OCI-LY7 (cell line): ENCODE measurements around the gene HMG20A. TPM values are rescaled to one million over a fixed set of nuclear protein-coding genes. Genes with fewer than 3 reads are reported as not detected.

Source experiments
- BruUV-seq: library from RNA; stranded (reverse); fragments of 400-500 nt; replicated peaks from 2 replicates; lab custom pipeline; 2021; lab: Mats Ljungman, UMichigan
- CTCF ChIA-PET: fragments of 300-600 bp; sonication (Branson Sonifier 250); formaldehyde crosslinking; loops from one replicate; lab custom pipeline; 2022; ENCODE audit warnings: antibody characterized with exemption; ENCODE audit not compliant: unreplicated experiment; lab: Charles Lee
- POLR2A ChIA-PET: fragments of 300-600 bp; sonication (Branson Sonifier 250); formaldehyde crosslinking; loops from one replicate; lab custom pipeline; 2022; ENCODE audit warnings: antibody characterized with exemption; lab: Charles Lee
- DNase-seq: peaks from one replicate; pipeline ENCODE4 v3.0.0-alpha.2; 2015; ENCODE audit warnings: low spot score
- H2AFZ ChIP-seq: fragments of 200-600 bp; sonication (generic), shearing (Covaris generic); 2 replicates; pipeline ENCODE4 v1.6.1; 2014; ENCODE audit warnings: mild to moderate bottlenecking, antibody characterized with exemption, low read length, moderate library complexity
- H3K27ac ChIP-seq: fragments of 200-600 bp; sonication (generic); 2 replicates; pipeline ENCODE4 v1.5.1; 2014; ENCODE audit warnings: mixed run types, low read depth, mild to moderate bottlenecking, moderate library complexity, low read length, inconsistent platforms; ENCODE audit not compliant: poor library complexity, severe bottlenecking
- H3K36me3 ChIP-seq: fragments of 200-600 bp; sonication (generic); 2 replicates; pipeline ENCODE4 v1.6.1; 2014; ENCODE audit warnings: mild to moderate bottlenecking, antibody characterized with exemption, low read length, moderate library complexity, mixed read lengths; ENCODE audit not compliant: insufficient read depth
- H3K4me1 ChIP-seq: fragments of 200-600 bp; sonication (generic); 2 replicates; pipeline ENCODE4 v1.5.1; 2014; ENCODE audit warnings: mild to moderate bottlenecking, low read length; ENCODE audit not compliant: insufficient read depth, poor library complexity, severe bottlenecking
- H3K4me2 ChIP-seq: fragments of 200-600 bp; sonication (generic); 2 replicates; pipeline ENCODE4 v1.6.1; 2014; ENCODE audit warnings: mild to moderate bottlenecking, low read length
- H3K4me3 ChIP-seq: fragments of 200-600 bp; sonication (generic); 2 replicates; pipeline ENCODE4 v1.5.1; 2014; ENCODE audit warnings: mild to moderate bottlenecking, low read depth, low read length; ENCODE audit not compliant: poor library complexity, severe bottlenecking
- H3K79me2 ChIP-seq: fragments of 200-600 bp; sonication (generic); 2 replicates; pipeline ENCODE4 v1.6.1; 2016; ENCODE audit warnings: low read depth, mild to moderate bottlenecking, low read length, moderate library complexity, mixed read lengths; ENCODE audit not compliant: insufficient read depth
- H3K9me2 ChIP-seq: fragments of 200-600 bp; sonication (generic); 2 replicates; pipeline ENCODE4 v1.6.1; 2016; ENCODE audit warnings: mild to moderate bottlenecking, low read length, mixed read lengths; ENCODE audit not compliant: insufficient read depth
- H3K9me3 ChIP-seq: fragments of 200-600 bp; sonication (generic); 2 replicates; pipeline ENCODE4 v1.6.1; 2014; ENCODE audit warnings: mild to moderate bottlenecking, mixed run types, low read length, mixed read lengths
- H4K20me1 ChIP-seq: fragments of 200-600 bp; sonication (generic); 2 replicates; pipeline ENCODE4 v1.6.1; 2014; ENCODE audit warnings: mild to moderate bottlenecking, antibody characterized with exemption, low read length, moderate library complexity, mixed read lengths; ENCODE audit not compliant: insufficient read depth
- EZH2phosphoT487 ChIP-seq: fragments of 200-600 bp; sonication (generic); IDR thresholded peaks from 2 replicates; pipeline ENCODE4 v1.6.1; 2018; ENCODE audit warnings: low read depth, borderline replicate concordance, mild to moderate bottlenecking, mixed run types, antibody characterized with exemption, low read length, moderate library complexity, mixed read lengths
- intact Hi-C: fragments of 100-400 bp; cut with micrococcal nuclease; formaldehyde crosslinking; loops from one replicate; pipeline ENCODE4 v1.10.0; 2022; ENCODE audit not compliant: unreplicated experiment
- total RNA-seq, 2 experiments: library from RNA; depleted of rRNA in 1 of 2; stranded (reverse); fragments of >200 nt in 1 of 2; shearing (Covaris generic) in 1 of 2; gene quantifications; 2 replicates each; pipeline ENCODE4 v1.2.3, GENCODE V29; 2014 to 2022
- TF ChIP-seq, protein P1 (sequence below): fragments of 200-600 bp; sonication (generic); conservative IDR thresholded peaks from 2 replicates; pipeline ENCODE4 v1.5.1; 2014; ENCODE audit warnings: mild to moderate bottlenecking, antibody characterized with exemption, low read length, moderate library complexity, mixed read lengths

HMG20A gene
- total RNA-seq, 2 experiments from 2014 or later = 29.1 to 49.9 TPM

DNA sequence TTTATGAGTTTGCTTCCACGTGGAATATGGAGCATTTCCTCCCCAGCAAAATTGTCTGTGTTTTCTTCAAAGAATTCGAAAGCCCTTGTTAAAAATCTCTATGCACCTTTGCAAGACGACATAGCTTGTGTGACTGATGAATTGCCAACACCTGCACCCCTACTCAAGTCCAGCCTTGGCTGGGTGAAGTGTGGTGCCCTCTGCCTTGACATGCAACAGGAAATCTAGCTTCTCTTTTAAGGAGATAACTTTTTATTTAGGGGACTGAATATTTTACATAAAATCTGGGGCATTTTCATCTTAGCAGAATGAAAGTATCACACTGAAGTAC is 647 bp downstream of the HMG20A start:
- DNase-seq = peak; percentile 69
- peaks cover 60% of the 10 kb centered on the region for H3K79me2 ChIP-seq
- BruUV-seq = TSS peak; percentile 66
- peaks cover 34% of the 10 kb centered on the region for H4K20me1 ChIP-seq
- H3K4me1 ChIP-seq = peaks cover 28% of the 10 kb centered on the region
- TF ChIP-seq, protein P1, sequence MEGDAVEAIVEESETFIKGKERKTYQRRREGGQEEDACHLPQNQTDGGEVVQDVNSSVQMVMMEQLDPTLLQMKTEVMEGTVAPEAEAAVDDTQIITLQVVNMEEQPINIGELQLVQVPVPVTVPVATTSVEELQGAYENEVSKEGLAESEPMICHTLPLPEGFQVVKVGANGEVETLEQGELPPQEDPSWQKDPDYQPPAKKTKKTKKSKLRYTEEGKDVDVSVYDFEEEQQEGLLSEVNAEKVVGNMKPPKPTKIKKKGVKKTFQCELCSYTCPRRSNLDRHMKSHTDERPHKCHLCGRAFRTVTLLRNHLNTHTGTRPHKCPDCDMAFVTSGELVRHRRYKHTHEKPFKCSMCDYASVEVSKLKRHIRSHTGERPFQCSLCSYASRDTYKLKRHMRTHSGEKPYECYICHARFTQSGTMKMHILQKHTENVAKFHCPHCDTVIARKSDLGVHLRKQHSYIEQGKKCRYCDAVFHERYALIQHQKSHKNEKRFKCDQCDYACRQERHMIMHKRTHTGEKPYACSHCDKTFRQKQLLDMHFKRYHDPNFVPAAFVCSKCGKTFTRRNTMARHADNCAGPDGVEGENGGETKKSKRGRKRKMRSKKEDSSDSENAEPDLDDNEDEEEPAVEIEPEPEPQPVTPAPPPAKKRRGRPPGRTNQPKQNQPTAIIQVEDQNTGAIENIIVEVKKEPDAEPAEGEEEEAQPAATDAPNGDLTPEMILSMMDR = 0 out of 2 replicates have a peak, but pooled peaks have one; percentile 5
- TF ChIP-seq EZH2phosphoT487 = no peak
- H3K27ac ChIP-seq = peak overlapping the region; percentile 80
- ChIA-PET CTCF (interaction anchor here (0.6 to 1.0 kb wide), 2 partner anchors 122 to 695 kb away, joined by 3 to 4 read pairs; no protein-coding TSS in a partner anchor), POLR2A (interaction anchor here (0.5 to 1.6 kb wide), 13 partner anchors 11 to 1455 kb away, joined by 3 to 7 read pairs (median 3); no protein-coding TSS in a partner anchor)
- no peaks in the 10 kb centered on the region for H3K9me2 ChIP-seq
- peak overlapping the region; percentile 89 for H3K4me2 ChIP-seq
- intact Hi-C loops = loop anchor here (2.0 to 5.0 kb wide), 3 partner anchors 75 to 234 kb away; no protein-coding TSS in a partner anchor
- H3K9me3 ChIP-seq = no peaks in the 10 kb centered on the region
- peak overlapping the region; percentile 88 for H3K4me3 ChIP-seq
- H3K36me3 ChIP-seq = 0 out of 2 replicates have a peak, but pooled peaks cover 3% of the 10 kb centered on the region
- peak overlapping the region; percentile 79; the same call in 1 of the 2 replicates for H2AFZ ChIP-seq

DNA sequence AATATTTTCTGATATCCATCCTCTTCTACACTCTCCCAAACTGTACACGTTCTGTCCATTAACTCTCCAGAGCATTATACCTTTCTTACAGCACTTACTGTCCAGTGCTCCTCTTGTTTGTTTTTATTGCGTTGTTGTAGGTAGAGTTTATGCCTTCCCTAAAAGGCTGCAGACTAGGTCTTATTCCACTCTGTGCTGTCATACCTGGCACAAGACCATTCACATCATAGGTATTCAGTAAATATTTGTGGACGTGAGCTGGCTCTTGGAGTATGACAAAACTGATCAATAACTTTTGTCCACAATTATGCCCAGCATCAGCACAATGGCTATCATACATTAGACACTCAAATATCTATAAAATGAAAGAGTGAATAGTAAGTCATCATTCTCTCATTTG is 4.4 kb downstream of the HMG20A start:
- no peak overlapping the region for H3K27ac ChIP-seq
- H3K4me1 ChIP-seq = peaks cover 29% of the 10 kb centered on the region
- H3K4me3 ChIP-seq = no peak overlapping the region
- ChIA-PET POLR2A (no interaction called here), CTCF (no interaction called here)
- H3K9me2 ChIP-seq = no peaks in the 10 kb centered on the region
- TF ChIP-seq, protein P1 = no peak
- TF ChIP-seq EZH2phosphoT487 = no peak
- no peaks in the 10 kb centered on the region for H3K9me3 ChIP-seq
- H2AFZ ChIP-seq = no peak overlapping the region
- DNase-seq = no peak
- H3K4me2 ChIP-seq = no peak overlapping the region
- peaks cover 85% of the 10 kb centered on the region for H3K79me2 ChIP-seq
- 0 out of 2 replicates have a peak, but pooled peaks cover 3% of the 10 kb centered on the region for H3K36me3 ChIP-seq
- intact Hi-C loops = no loop called here
- no TSS peak for BruUV-seq
- H4K20me1 ChIP-seq = peaks cover 31% of the 10 kb centered on the region

DNA sequence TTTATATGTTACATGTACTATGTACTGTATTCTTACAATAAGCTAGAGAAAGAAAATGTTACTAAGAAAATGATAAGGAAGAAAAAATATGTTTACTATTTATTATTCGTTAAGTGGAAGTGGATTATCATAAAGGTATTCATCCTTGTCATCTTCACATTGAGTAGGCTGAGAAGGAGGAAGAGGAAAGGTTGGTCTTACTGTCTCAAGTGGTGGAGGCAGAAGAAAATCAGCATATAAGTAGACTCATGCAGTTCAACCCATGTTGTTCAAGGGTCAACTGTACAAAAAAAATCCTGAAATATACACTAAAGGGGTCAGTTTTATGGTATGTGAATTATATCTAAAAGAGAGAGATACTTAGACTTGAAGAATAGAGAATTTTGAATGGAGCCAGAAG is 5.7 kb downstream of the HMG20A start:
- H3K4me1 ChIP-seq = peaks cover 29% of the 10 kb centered on the region
- BruUV-seq = no TSS peak
- CTCF ChIA-PET = no interaction called here
- peak overlapping the region; percentile 21; the same call in 1 of the 2 replicates for H3K4me2 ChIP-seq
- H2AFZ ChIP-seq = no peak overlapping the region
- H3K27ac ChIP-seq = no peak overlapping the region
- H3K79me2 ChIP-seq = peaks cover 88% of the 10 kb centered on the region
- POLR2A ChIA-PET = interaction anchor here (1.1 kb wide), 1 partner anchor 10 kb away, joined by 3 read pairs; no protein-coding TSS in a partner anchor
- no peak overlapping the region for H3K4me3 ChIP-seq
- no peak for DNase-seq
- intact Hi-C loops = no loop called here
- TF ChIP-seq, protein P1 = no peak
- no peak for TF ChIP-seq EZH2phosphoT487
- no peaks in the 10 kb centered on the region for H3K9me2 ChIP-seq
- no peaks in the 10 kb centered on the region for H3K9me3 ChIP-seq
- 0 out of 2 replicates have a peak, but pooled peaks cover 3% of the 10 kb centered on the region for H3K36me3 ChIP-seq
- H4K20me1 ChIP-seq = peaks cover 31% of the 10 kb centered on the region
